Muscle layer of duodenum (tissue), 2 donors: ENCODE results near the gene HOXB9.
A peak's percentile ranks its signal among the peaks of the same experiment; 100 is the strongest.

Source experiments
- H3K27ac ChIP-seq: one replicate; pipeline ENCODE4 v1.7.0; 2013; ENCODE audit warnings: mild to moderate bottlenecking, low read length
- H3K27me3 ChIP-seq: one replicate; pipeline ENCODE4 v1.7.0; 2013; ENCODE audit warnings: low read depth, mild to moderate bottlenecking, control low read depth, low read length
- H3K36me3 ChIP-seq, 2 donors: one replicate each; pipeline ENCODE4 v1.7.0; 2013; ENCODE audit warnings: low read length in 2 of 2, control low read depth in 1 of 2, mild to moderate bottlenecking in 1 of 2; ENCODE audit not compliant: insufficient read depth in 2 of 2, control insufficient read depth in 1 of 2
- H3K4me1 ChIP-seq, 2 donors: one replicate each; pipeline ENCODE4 v1.7.0; 2013; ENCODE audit warnings: low read length in 2 of 2, mild to moderate bottlenecking in 2 of 2, control low read depth in 1 of 2, moderate library complexity in 1 of 2; ENCODE audit not compliant: insufficient read depth in 2 of 2, control insufficient read depth in 1 of 2
- H3K4me3 ChIP-seq, 2 donors: one replicate each; pipeline ENCODE4 v1.7.0; 2013; ENCODE audit warnings: low read length in 2 of 2, low read depth in 1 of 2, mild to moderate bottlenecking in 1 of 2
- H3K9me3 ChIP-seq, 2 donors: one replicate each; pipeline ENCODE4 v1.7.0; 2013; ENCODE audit warnings: low read length in 2 of 2, control low read depth in 1 of 2, mild to moderate bottlenecking in 1 of 2; ENCODE audit not compliant: control insufficient read depth in 1 of 2
- donor health status: healthy.

HOXB9 gene

GRCh38 chr17:48604770-48605329 is 21.3 kb downstream of the HOXB9 start, which contains the start of gene HOXB6:
Gene HOXB6 (minus strand): TSS chr17:48604986. CDS start chr17:48598150, 6,836 bp downstream.
- Histone ChIP-seq H3K27ac (no peak within 1 kb of the TSS), H3K9me3 (no peaks in the 10 kb centered on the region), H3K4me3 (peak within 1 kb of the TSS in 1 of 2 donors; percentile 6), H3K27me3 (peaks cover 32% of the 10 kb centered on the region), H3K36me3 (peaks cover 0 to 5% of the 10 kb centered on the region in 2 donors), H3K4me1 (peaks cover 0 to 18% of the 10 kb centered on the region in 2 donors)

GRCh38 chr17:48603959-48604769 is 22.0 kb downstream of the HOXB9 start:
- H3K4me1 ChIP-seq = peaks cover 0 to 13% of the 10 kb centered on the region in 2 donors
- H3K27me3 ChIP-seq = peaks cover 25% of the 10 kb centered on the region
- no peaks in the 10 kb centered on the region for H3K9me3 ChIP-seq
- H3K36me3 ChIP-seq = peaks cover 0 to 5% of the 10 kb centered on the region in 2 donors
- H3K4me3 ChIP-seq = peak overlapping the region in 1 of 2 donors; percentile 6
- H3K27ac ChIP-seq = no peak overlapping the region

GRCh38 chr17:48601539-48602425 is 24.4 kb downstream of the HOXB9 start:
- H3K36me3 ChIP-seq = peaks cover 0 to 5% of the 10 kb centered on the region in 2 donors
- H3K9me3 ChIP-seq = no peaks in the 10 kb centered on the region
- peaks cover 0 to 13% of the 10 kb centered on the region in 2 donors for H3K4me1 ChIP-seq
- no peak overlapping the region for H3K27ac ChIP-seq
- H3K4me3 ChIP-seq = no peak overlapping the region
- peaks cover 24% of the 10 kb centered on the region for H3K27me3 ChIP-seq

- H3K4me1 ChIP-seq = peaks cover 0 to 19% of the 10 kb centered on the region in 2 donors
- H3K27me3 ChIP-seq = peaks cover 24% of the 10 kb centered on the region
- H3K36me3 ChIP-seq = no peaks in the 10 kb centered on the region
- H3K27ac ChIP-seq = no peak overlapping the region
- H3K4me3 ChIP-seq = no peak overlapping the region
- H3K9me3 ChIP-seq = no peaks in the 10 kb centered on the region
These were observed 25.0 kb downstream of the HOXB9 start for GRCh38 chr17:48601207-48601538.

DNA sequence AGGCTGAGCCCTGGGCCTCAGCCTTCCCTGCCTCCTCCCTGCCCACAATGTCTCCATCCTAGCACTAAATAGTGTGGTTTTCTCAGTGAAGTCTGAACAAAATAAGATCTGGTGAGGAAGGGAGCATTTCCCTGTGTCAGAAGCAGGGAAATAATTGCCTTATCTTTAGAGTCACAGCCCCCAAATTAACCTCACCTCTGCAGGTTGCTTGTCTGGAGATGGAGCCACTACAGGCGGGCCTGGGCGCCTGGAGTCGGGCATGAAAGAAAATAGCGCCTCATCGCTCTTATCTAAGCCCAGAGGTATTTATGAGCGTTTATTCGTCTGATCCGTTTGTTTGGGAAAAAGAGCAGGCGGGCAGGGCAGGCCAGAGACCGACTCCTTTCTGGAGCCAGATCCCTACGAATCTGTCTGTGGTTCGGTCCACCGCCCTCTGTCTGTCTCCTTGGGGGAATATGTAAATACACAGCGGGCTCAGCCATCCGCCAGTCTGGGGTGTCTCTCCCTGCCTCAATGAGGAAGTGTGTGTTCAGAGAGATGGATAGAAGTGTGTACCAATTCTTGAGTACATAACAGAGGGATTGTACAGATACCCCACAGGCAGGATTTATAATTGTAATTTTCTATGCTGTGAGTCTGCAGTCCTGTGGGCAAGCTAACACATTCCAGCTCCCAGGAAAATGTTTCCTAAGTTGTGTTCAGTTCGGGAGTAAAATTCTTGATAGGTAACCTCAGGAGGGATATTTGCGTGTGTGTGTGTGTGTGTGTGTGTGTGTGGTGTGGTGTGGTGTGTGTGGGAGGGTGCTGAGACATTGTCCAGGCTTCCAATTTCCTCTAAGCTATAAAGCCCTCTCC is 25.7 kb downstream of the HOXB9 start:
- Histone ChIP-seq H3K4me3 (no peak overlapping the region), H3K27me3 (peaks cover 24% of the 10 kb centered on the region), H3K27ac (no peak overlapping the region), H3K36me3 (no peaks in the 10 kb centered on the region), H3K4me1 (peaks cover 0 to 26% of the 10 kb centered on the region in 2 donors), H3K9me3 (no peaks in the 10 kb centered on the region)

GRCh38 chr17:48599354-48599753 is 26.8 kb downstream of the HOXB9 start:
- Histone ChIP-seq H3K9me3 (no peaks in the 10 kb centered on the region), H3K27ac (no peak overlapping the region), H3K4me3 (no peak overlapping the region), H3K27me3 (peaks cover 23% of the 10 kb centered on the region), H3K36me3 (no peaks in the 10 kb centered on the region), H3K4me1 (peaks cover 7 to 37% of the 10 kb centered on the region in 2 donors)

DNA sequence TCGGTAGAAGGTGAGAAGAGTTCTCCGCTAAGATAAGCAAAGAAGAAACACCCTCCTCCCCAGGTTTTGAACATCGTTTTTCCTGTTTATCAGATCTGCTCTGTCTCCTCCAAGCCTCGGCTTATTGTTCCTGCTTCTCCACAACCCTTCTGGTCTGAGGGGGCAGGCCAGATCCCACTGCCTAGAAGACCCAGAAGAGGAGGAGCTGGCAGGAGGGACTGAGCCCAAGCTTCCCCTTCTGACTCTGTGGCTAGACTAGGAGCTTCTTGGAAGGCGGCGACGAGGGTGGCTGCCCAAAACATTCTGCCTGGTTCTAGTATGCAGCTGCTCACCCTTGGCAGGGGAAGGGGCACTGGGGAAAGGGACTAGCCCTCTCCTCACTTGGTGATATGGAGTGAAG is 27.4 kb downstream of the HOXB9 start:
- Histone ChIP-seq H3K4me1 (peaks cover 11 to 38% of the 10 kb centered on the region in 2 donors), H3K27me3 (peaks cover 24% of the 10 kb centered on the region), H3K4me3 (peak overlapping the region in 1 of 2 donors; percentile 60), H3K27ac (no peak overlapping the region), H3K9me3 (no peaks in the 10 kb centered on the region), H3K36me3 (no peaks in the 10 kb centered on the region)

DNA sequence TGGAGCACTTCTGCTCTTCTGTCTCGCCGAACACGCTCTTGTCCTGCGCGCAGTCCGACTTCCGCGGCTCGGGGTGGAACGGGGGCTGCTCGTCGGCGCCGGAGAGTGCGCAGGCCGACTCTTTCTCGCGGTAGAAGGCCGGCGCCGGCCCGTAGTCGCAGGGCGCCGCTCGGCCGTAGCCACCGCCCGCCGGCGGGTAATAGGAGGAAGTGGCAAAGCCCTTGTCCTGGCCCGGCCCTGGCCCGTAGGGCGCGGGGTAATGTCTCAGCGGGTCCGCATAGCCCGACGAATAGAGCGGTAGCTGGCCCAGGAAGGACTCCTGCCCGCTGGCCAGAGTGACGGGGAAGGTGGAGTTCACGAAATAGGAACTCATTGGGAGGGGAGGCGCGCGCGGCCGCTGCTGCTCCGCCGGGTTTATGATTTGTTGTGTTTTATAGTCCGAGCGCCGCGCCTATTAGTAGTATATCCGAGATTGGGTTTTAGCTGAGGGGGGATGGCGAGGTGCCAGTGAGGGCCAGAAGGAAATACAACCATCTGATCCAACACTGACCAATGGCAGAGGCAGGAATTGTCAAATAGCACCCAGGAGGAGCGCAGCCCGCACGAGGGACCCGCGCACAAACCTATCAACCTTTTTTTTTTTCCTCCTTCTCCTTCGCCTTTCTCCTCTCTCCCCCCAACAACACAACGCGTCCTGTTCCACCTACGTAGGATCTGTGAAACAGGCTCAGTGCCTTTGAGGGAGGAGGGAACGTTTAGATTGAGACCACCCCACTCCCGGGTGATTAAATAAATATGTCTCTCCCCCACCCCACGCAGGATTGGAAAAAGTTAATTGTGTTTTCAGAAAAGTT is 28.2 kb downstream of the HOXB9 start:
- H3K27me3 ChIP-seq = peaks cover 24% of the 10 kb centered on the region
- peaks cover 11 to 37% of the 10 kb centered on the region in 2 donors for H3K4me1 ChIP-seq
- no peaks in the 10 kb centered on the region for H3K36me3 ChIP-seq
- H3K9me3 ChIP-seq = no peaks in the 10 kb centered on the region
- H3K4me3 ChIP-seq = peak overlapping the region; percentile 60 to 74
- H3K27ac ChIP-seq = peak overlapping the region; percentile 73

- Histone ChIP-seq H3K27me3 (peaks cover 24% of the 10 kb centered on the region), H3K4me3 (peak overlapping the region; percentile 60 to 74), H3K36me3 (no peaks in the 10 kb centered on the region), H3K9me3 (no peaks in the 10 kb centered on the region), H3K4me1 (peaks cover 11 to 31% of the 10 kb centered on the region in 2 donors), H3K27ac (peak overlapping the region; percentile 73)
These were observed 28.7 kb downstream of the HOXB9 start for GRCh38 chr17:48597528-48597777.
